GM23338 (cell line): ENCODE measurements around the gene NAALADL2. TPM values are rescaled to one million over a fixed set of nuclear protein-coding genes. Genes with fewer than 3 reads are reported as not detected.

Experiments used
- ATAC-seq: fragments of 200-7000 bp; cut with Tn5 transposase; 3 replicates; pipeline ENCODE4 v1.9.1; 2020
- DNase-seq: peaks from one replicate; pipeline ENCODE4 v3.0.0-alpha.2; 2015; ENCODE audit warnings: low spot score
- H2AFZ ChIP-seq: fragments of 200-600 bp; sonication (generic); 2 replicates; pipeline ENCODE4 v1.8.0; 2016; ENCODE audit warnings: antibody characterized with exemption, mild to moderate bottlenecking, moderate library complexity
- H3F3A ChIP-seq: fragments of 200-600 bp; sonication (generic); replicated peaks from 2 replicates; pipeline ENCODE4 v1.8.0; 2017; ENCODE audit warnings: antibody characterized with exemption, mixed run types, low read depth
- H3K27ac ChIP-seq: fragments of 200-600 bp; sonication (generic); 2 replicates; pipeline ENCODE4 v1.6.1; 2016; ENCODE audit warnings: low read depth
- H3K27me3 ChIP-seq: fragments of 200-600 bp; sonication (generic); 2 replicates; pipeline ENCODE4 v1.8.0; 2016; ENCODE audit warnings: mild to moderate bottlenecking, mixed run types, moderate library complexity; ENCODE audit not compliant: insufficient read depth
- H3K36me3 ChIP-seq: fragments of 200-600 bp; sonication (generic); 2 replicates; pipeline ENCODE4 v1.8.0; 2016; ENCODE audit warnings: mild to moderate bottlenecking; ENCODE audit not compliant: insufficient read depth
- H3K4me1 ChIP-seq: fragments of 200-600 bp; sonication (generic); 2 replicates; pipeline ENCODE4 v1.8.0; 2016; ENCODE audit warnings: mild to moderate bottlenecking, moderate library complexity; ENCODE audit not compliant: insufficient read depth
- H3K4me2 ChIP-seq: fragments of 200-600 bp; sonication (generic); 2 replicates; pipeline ENCODE4 v1.7.1; 2017; ENCODE audit warnings: mixed run types
- H3K4me3 ChIP-seq: fragments of 200-600 bp; sonication (generic); 2 replicates; pipeline ENCODE4 v1.6.1; 2016; ENCODE audit warnings: mixed run types
- H3K79me2 ChIP-seq: fragments of 200-600 bp; sonication (generic); replicated peaks from 2 replicates; pipeline ENCODE4 v1.8.0; 2017; ENCODE audit warnings: mild to moderate bottlenecking; ENCODE audit not compliant: insufficient read depth
- H3K9me2 ChIP-seq: fragments of 200-600 bp; sonication (generic); 2 replicates; pipeline ENCODE4 v1.8.0; 2017; ENCODE audit not compliant: insufficient read depth
- H4K20me1 ChIP-seq: fragments of 200-600 bp; sonication (generic); replicated peaks from 2 replicates; pipeline ENCODE4 v1.8.0; 2017; ENCODE audit warnings: mild to moderate bottlenecking; ENCODE audit not compliant: insufficient read depth
- H3K27ac Mint-ChIP-seq: 2 replicates; pipeline ENCODE4 v1.8.0; 2020; ENCODE audit warnings: inconsistent platforms, mild to moderate bottlenecking, moderate library complexity, mixed read lengths
- H3K27me3 Mint-ChIP-seq: 3 replicates; pipeline ENCODE4 v1.8.0; 2022; ENCODE audit warnings: low read depth, mild to moderate bottlenecking, moderate library complexity, mixed read lengths, inconsistent platforms; ENCODE audit not compliant: insufficient read depth, poor library complexity
- H3K36me3 Mint-ChIP-seq: 3 replicates; pipeline ENCODE4 v1.8.0; 2021; ENCODE audit warnings: low read depth, mild to moderate bottlenecking, inconsistent platforms, moderate library complexity, mixed read lengths
- H3K4me1 Mint-ChIP-seq: 3 replicates; pipeline ENCODE4 v1.8.0; 2020; ENCODE audit warnings: mild to moderate bottlenecking, inconsistent platforms, mixed read lengths
- H3K4me3 Mint-ChIP-seq: 3 replicates; pipeline ENCODE4 v1.8.0; 2021; ENCODE audit warnings: moderate library complexity, mild to moderate bottlenecking, inconsistent platforms, mixed read lengths
- H3K9me3 Mint-ChIP-seq: 3 replicates; pipeline ENCODE4 v1.8.0; 2020; ENCODE audit warnings: moderate library complexity, mild to moderate bottlenecking, inconsistent platforms, mixed read lengths
- CREB1 ChIP-seq: fragments of 250-450 bp; sonication (Bioruptor Pico); IDR thresholded peaks from 2 replicates; pipeline ENCODE4 v1.5.0; 2020; ENCODE audit warnings: low read depth, mild to moderate bottlenecking, moderate library complexity
- ETS1 ChIP-seq: IDR thresholded peaks from 2 replicates; pipeline ENCODE4 v1.6.1; 2016; ENCODE audit warnings: antibody characterized with exemption
- EZH2 ChIP-seq: fragments of 200-600 bp; sonication (generic); IDR thresholded peaks from one replicate; pipeline ENCODE4 v1.8.0; 2017; ENCODE audit warnings: antibody characterized with exemption, mild to moderate bottlenecking, low read depth; ENCODE audit not compliant: unreplicated experiment
- EZH2phosphoT487 ChIP-seq: fragments of 200-600 bp; sonication (generic); IDR thresholded peaks from one replicate; pipeline ENCODE4 v1.8.1; 2018; ENCODE audit warnings: antibody characterized with exemption; ENCODE audit not compliant: unreplicated experiment
- JUNB ChIP-seq: IDR thresholded peaks from one replicate; pipeline ENCODE4 v1.6.1; 2016; ENCODE audit warnings: antibody characterized with exemption; ENCODE audit not compliant: unreplicated experiment
- POLR2AphosphoS5 ChIP-seq: IDR thresholded peaks from 2 replicates; pipeline ENCODE4 v1.6.1; 2016; ENCODE audit warnings: antibody characterized with exemption, low read depth
- REST ChIP-seq: IDR thresholded peaks from one replicate; pipeline ENCODE4 v1.6.1; 2018; ENCODE audit warnings: antibody characterized with exemption; ENCODE audit not compliant: unreplicated experiment
- ZNF114 ChIP-seq: fragments of 250-450 bp; sonication (Bioruptor Pico); IDR thresholded peaks from 2 replicates; pipeline ENCODE4 v1.5.0; 2020; ENCODE audit warnings: mild to moderate bottlenecking, moderate library complexity
- ZNF331 ChIP-seq: fragments of 250-450 bp; sonication (Bioruptor Pico); IDR thresholded peaks from 2 replicates; pipeline ENCODE4 v1.5.0; 2020; ENCODE audit warnings: low read depth, mild to moderate bottlenecking, moderate library complexity
- polyA plus RNA-seq: library from polyadenylated mRNA; unstranded; fragments of >200 nt; fragmentation: Nextera tagmentation; extraction: Ambion mirVana; gene quantifications from 2 replicates; pipeline ENCODE4 v1.2.1, GENCODE V29; 2016
- total RNA-seq: library from RNA; depleted of rRNA; stranded (reverse); fragments of >200 nt; shearing (Covaris generic); gene quantifications from 2 replicates; pipeline ENCODE4 v1.2.3, GENCODE V29; 2014
- TF ChIP-seq, protein P1 (sequence below), 2 experiments: fragments of 200-600 bp in 1 of 2; sonication (generic) in 1 of 2; conservative IDR thresholded peaks; 2 replicates each; pipeline versions ENCODE4 v1.5.1 to v1.6.1; 2016 to 2017; ENCODE audit warnings: antibody characterized with exemption in 2 of 2, low read depth in 2 of 2, mild to moderate bottlenecking in 2 of 2, moderate library complexity in 1 of 2

Gene NAALADL2
- total and polyA plus RNA-seq, 2 experiments from 2014 or later, result 1.6 to 2.6 TPM

GRCh38 chr3:175564363-175564762 is 705.2 kb downstream of the NAALADL2 start:
- Histone ChIP-seq H2AFZ (no peak overlapping the region), H3K79me2 (no peaks in the 10 kb centered on the region), H3K36me3 (no peaks in the 10 kb centered on the region), H3K4me1 (no peaks in the 10 kb centered on the region), H3K27ac (no peak overlapping the region), H3K4me2 (no peak overlapping the region), H3K4me3 (no peak overlapping the region), H3K27me3 (no peaks in the 10 kb centered on the region), H4K20me1 (no peaks in the 10 kb centered on the region), H3F3A (no peaks in the 10 kb centered on the region), H3K9me2 (no peaks in the 10 kb centered on the region)
- Mint-ChIP-seq H3K9me3 (no peaks in the 10 kb centered on the region), H3K27ac (no peak overlapping the region), H3K27me3 (no peaks in the 10 kb centered on the region), H3K4me1 (no peaks in the 10 kb centered on the region), H3K4me3 (no peak overlapping the region), H3K36me3 (no peaks in the 10 kb centered on the region)
- no peak for TF ChIP-seq CREB1 (CRISPR knock-in tag)
- no peak for TF ChIP-seq ZNF114 (CRISPR knock-in tag)
- no peak for TF ChIP-seq EZH2
- TF ChIP-seq JUNB, result no peak
- TF ChIP-seq REST, result no peak
- ATAC-seq (no peak), DNase-seq (no peak)

GRCh38 chr3:175571096-175571495 is 712.0 kb downstream of the NAALADL2 start:
- Histone ChIP-seq H3K9me2 (no peaks in the 10 kb centered on the region), H3K27ac (no peak overlapping the region), H3K79me2 (no peaks in the 10 kb centered on the region), H3K4me1 (no peaks in the 10 kb centered on the region; the same call in 1 of the 2 replicates), H2AFZ (no peak overlapping the region), H3K36me3 (no peaks in the 10 kb centered on the region), H3K4me3 (no peak overlapping the region), H3K4me2 (no peak overlapping the region), H3K27me3 (no peaks in the 10 kb centered on the region), H4K20me1 (no peaks in the 10 kb centered on the region), H3F3A (no peaks in the 10 kb centered on the region)
- Mint-ChIP-seq H3K27me3 (no peaks in the 10 kb centered on the region), H3K4me3 (no peak overlapping the region), H3K36me3 (no peaks in the 10 kb centered on the region; the same call in 2 of the 3 replicates), H3K9me3 (no peaks in the 10 kb centered on the region), H3K4me1 (no peaks in the 10 kb centered on the region), H3K27ac (no peak overlapping the region)
- ATAC-seq, result no peak
- no peak for DNase-seq
- TF ChIP-seq JUNB (no peak), ZNF114 (CRISPR knock-in tag) (no peak), EZH2phosphoT487 (no peak), EZH2 (no peak), ETS1 (no peak), POLR2AphosphoS5 (no peak), CREB1 (CRISPR knock-in tag) (no peak), ZNF331 (CRISPR knock-in tag) (no peak)
- TF ChIP-seq, protein P1, sequence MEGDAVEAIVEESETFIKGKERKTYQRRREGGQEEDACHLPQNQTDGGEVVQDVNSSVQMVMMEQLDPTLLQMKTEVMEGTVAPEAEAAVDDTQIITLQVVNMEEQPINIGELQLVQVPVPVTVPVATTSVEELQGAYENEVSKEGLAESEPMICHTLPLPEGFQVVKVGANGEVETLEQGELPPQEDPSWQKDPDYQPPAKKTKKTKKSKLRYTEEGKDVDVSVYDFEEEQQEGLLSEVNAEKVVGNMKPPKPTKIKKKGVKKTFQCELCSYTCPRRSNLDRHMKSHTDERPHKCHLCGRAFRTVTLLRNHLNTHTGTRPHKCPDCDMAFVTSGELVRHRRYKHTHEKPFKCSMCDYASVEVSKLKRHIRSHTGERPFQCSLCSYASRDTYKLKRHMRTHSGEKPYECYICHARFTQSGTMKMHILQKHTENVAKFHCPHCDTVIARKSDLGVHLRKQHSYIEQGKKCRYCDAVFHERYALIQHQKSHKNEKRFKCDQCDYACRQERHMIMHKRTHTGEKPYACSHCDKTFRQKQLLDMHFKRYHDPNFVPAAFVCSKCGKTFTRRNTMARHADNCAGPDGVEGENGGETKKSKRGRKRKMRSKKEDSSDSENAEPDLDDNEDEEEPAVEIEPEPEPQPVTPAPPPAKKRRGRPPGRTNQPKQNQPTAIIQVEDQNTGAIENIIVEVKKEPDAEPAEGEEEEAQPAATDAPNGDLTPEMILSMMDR (conservative IDR thresholded peaks at IDR 0.05; ENCODE audit: low read depth in 2 of 2), result no peak
